HG03066 (cell line): ENCODE data around the gene KRT71.
"Not testable (repeated sequence)": the region's sequence is repeated elsewhere in the genome, so short reads cannot be mapped to it uniquely, and the experiment has no call there.

Experiments used
- ATAC-seq: cut with Tn5 transposase; IDR thresholded peaks from one replicate; pipeline ENCODE4 v1.9.1; 2021; ENCODE audit warnings: low read depth; ENCODE audit not compliant: unreplicated experiment

The KRT71 gene

GRCh38 chr12:52500574-52500973, 52.4 kb downstream of the KRT71 start:
- ATAC-seq, result not testable (repeated sequence)

- no peak for ATAC-seq
These were observed 53.0 kb downstream of the KRT71 start for GRCh38 chr12:52499806-52500560.

- no peak for ATAC-seq
These were observed 54.0 kb downstream of the KRT71 start for GRCh38 chr12:52498946-52499345.

- no peak for ATAC-seq
These were observed 55.0 kb downstream of the KRT71 start for GRCh38 chr12:52497975-52498374.

GRCh38 chr12:52496590-52497071, 56.3 kb downstream of the KRT71 start:
- no peak for ATAC-seq

- ATAC-seq, result no peak
These were observed 56.9 kb downstream of the KRT71 start for GRCh38 chr12:52496054-52496453.

- ATAC-seq, result no peak
These were observed 57.6 kb downstream of the KRT71 start for GRCh38 chr12:52495389-52495788.

GRCh38 chr12:52494518-52494917, 58.4 kb downstream of the KRT71 start:
- no peak for ATAC-seq

- no peak for ATAC-seq
These were observed 58.8 kb downstream of the KRT71 start for GRCh38 chr12:52494100-52494499.
